Activated T-cell treated with anti-CD3 and anti-CD28 coated beads, Interleukin-2, amount 50 U/mL, for 72 hours (primary cell): ENCODE results near the gene OLFM4. TPM values are rescaled to one million over a fixed set of nuclear protein-coding genes. Genes with fewer than 3 reads are reported as not detected.

Experiments
- ATAC-seq, 2 donors: fragments of 150-1000 bp; cut with Tn5 transposase; replicated peaks in 1 of 2; 2 replicates each; pipeline ENCODE4 v1.10.0; 2021; ENCODE audit warnings: moderate library complexity in 2 of 2, mild to moderate bottlenecking in 1 of 2
- DNase-seq, 2 donors: peaks; one replicate each; pipeline ENCODE4 v3.0.0; 2021 to 2022; ENCODE audit warnings: mixed read lengths in 1 of 2
- H3K27ac Mint-ChIP-seq: one replicate; pipeline ENCODE4 v1.8.0; 2022; ENCODE audit warnings: mild to moderate bottlenecking, moderate library complexity, mixed read lengths
- H3K27me3 Mint-ChIP-seq: one replicate; pipeline ENCODE4 v1.8.0; 2022; ENCODE audit warnings: low read depth, mixed read lengths
- H3K36me3 Mint-ChIP-seq, 2 donors: one replicate each; pipeline ENCODE4 v1.8.0; 2022; ENCODE audit warnings: mixed read lengths in 2 of 2, mild to moderate bottlenecking in 1 of 2; ENCODE audit not compliant: insufficient read depth in 2 of 2
- H3K4me1 Mint-ChIP-seq: one replicate; pipeline ENCODE4 v1.8.0; 2022; ENCODE audit warnings: low read depth, mixed read lengths
- H3K4me3 Mint-ChIP-seq, 2 donors: one replicate each; pipeline ENCODE4 v1.8.0; 2022; ENCODE audit warnings: mild to moderate bottlenecking in 2 of 2, mixed read lengths in 2 of 2, moderate library complexity in 2 of 2
- H3K9me3 Mint-ChIP-seq, 2 donors: one replicate each; pipeline ENCODE4 v1.8.0; 2022; ENCODE audit warnings: mixed read lengths in 2 of 2
- total RNA-seq, 2 donors: library from RNA; stranded (reverse); gene quantifications; one replicate each; pipeline ENCODE4 v1.2.3, GENCODE V29; 2022

OLFM4 gene
- total RNA-seq, 2 donors from 2014 or later = not detected

DNA sequence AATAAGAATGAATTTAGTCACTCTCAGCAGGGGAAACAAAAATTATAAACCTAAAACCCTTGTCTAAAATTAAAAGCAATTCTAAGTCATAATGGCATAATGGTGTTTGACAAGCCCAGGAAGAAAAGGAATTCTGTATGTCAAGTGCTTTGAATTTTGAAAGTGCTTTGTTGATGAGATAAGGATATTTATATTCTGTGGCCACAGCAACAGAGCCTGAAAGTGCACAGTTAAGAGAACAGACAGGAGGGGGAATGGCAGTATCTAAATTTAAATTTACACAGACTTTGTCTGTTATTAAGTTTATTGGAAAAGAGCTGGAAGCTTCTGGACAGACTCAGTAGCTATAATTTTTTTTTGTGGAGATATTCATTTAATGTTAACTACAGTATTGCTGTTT lies 69.8 kb downstream of the OLFM4 start:
- ATAC-seq (no peak), DNase-seq (no peak)
- H3K4me3 Mint-ChIP-seq = no peak overlapping the region
- H3K36me3 Mint-ChIP-seq = peaks cover 0 to 1% of the 10 kb centered on the region in 2 donors
- no peak overlapping the region for H3K27ac Mint-ChIP-seq
- H3K4me1 Mint-ChIP-seq = no peaks in the 10 kb centered on the region
- H3K27me3 Mint-ChIP-seq = peaks cover 7% of the 10 kb centered on the region
- H3K9me3 Mint-ChIP-seq = peaks cover 0 to 2% of the 10 kb centered on the region in 2 donors

- Mint-ChIP-seq H3K4me1 (no peaks in the 10 kb centered on the region), H3K9me3 (peaks cover 0 to 2% of the 10 kb centered on the region in 2 donors), H3K27ac (no peak overlapping the region), H3K27me3 (peaks cover 7% of the 10 kb centered on the region), H3K4me3 (no peak overlapping the region), H3K36me3 (peaks cover 0 to 1% of the 10 kb centered on the region in 2 donors)
- no peak for ATAC-seq
- no peak for DNase-seq
Observed at GRCh38 chr13:53100394-53101063, 71.9 kb downstream of the OLFM4 start.

Other genes starting within 250 kb of the OLFM4 start
- not detected for gene PCDH8, start 180.2 kb upstream of the OLFM4 start, total RNA-seq